Liver (tissue), 9 donors: ENCODE data around the gene TBX5. TPM values are rescaled to one million over a fixed set of nuclear protein-coding genes. Genes with fewer than 3 reads are reported as not detected.

Experiments used
- DNase-seq: peaks from one replicate; pipeline ENCODE4 v3.0.0-alpha.2; 2017; ENCODE audit warnings: low spot score
- H3K27ac ChIP-seq, 2 donors: one replicate each; pipeline ENCODE4 v1.7.0; 2013; ENCODE audit warnings: inconsistent platforms in 2 of 2, low read length in 2 of 2, control low read depth in 1 of 2, low read depth in 1 of 2, mild to moderate bottlenecking in 1 of 2
- H3K27me3 ChIP-seq, 4 donors: one replicate each; pipeline versions ENCODE4 v1.6.1 to v1.7.0; 2013; ENCODE audit warnings: low read length in 3 of 4, inconsistent platforms in 1 of 4, mild to moderate bottlenecking in 1 of 4, moderate library complexity in 1 of 4; ENCODE audit not compliant: control insufficient read depth in 4 of 4, insufficient read depth in 4 of 4
- H3K36me3 ChIP-seq, 4 donors: one replicate each; pipeline versions ENCODE4 v1.6.1 to v1.7.0; 2013; ENCODE audit warnings: low read length in 3 of 4, mild to moderate bottlenecking in 3 of 4, low read depth in 1 of 4, moderate library complexity in 1 of 4; ENCODE audit not compliant: control insufficient read depth in 4 of 4, insufficient read depth in 3 of 4
- H3K4me1 ChIP-seq, 4 donors: one replicate each; pipeline versions ENCODE4 v1.6.1 to v1.7.0; 2013; ENCODE audit warnings: low read length in 3 of 4, mild to moderate bottlenecking in 3 of 4, moderate library complexity in 1 of 4; ENCODE audit not compliant: control insufficient read depth in 4 of 4, insufficient read depth in 4 of 4
- H3K4me3 ChIP-seq, 3 donors: one replicate each; pipeline versions ENCODE4 v1.6.1 to v1.7.0; 2013; ENCODE audit warnings: low read length in 3 of 3, control low read depth in 1 of 3, low read depth in 1 of 3, mild to moderate bottlenecking in 1 of 3
- H3K9ac ChIP-seq, 2 donors: one replicate each; pipeline ENCODE4 v1.7.0; 2013; ENCODE audit warnings: low read length in 2 of 2, mild to moderate bottlenecking in 2 of 2, moderate library complexity in 2 of 2, control low read depth in 1 of 2, low read depth in 1 of 2
- H3K9me3 ChIP-seq, 4 donors: one replicate each; pipeline versions ENCODE4 v1.6.1 to v1.7.0; 2013; ENCODE audit warnings: low read length in 3 of 4; ENCODE audit not compliant: control insufficient read depth in 4 of 4
- CTCF ChIP-seq: fragments of 150-350 bp; IDR thresholded peaks from 2 replicates; pipeline ENCODE4 v1.5.1; 2017; ENCODE audit warnings: improper control_type of control experiment, low read depth, low read length; ENCODE audit not compliant: missing input control
- EGR1 ChIP-seq, 2 donors: IDR thresholded peaks; 2 replicates each; pipeline ENCODE4 v1.6.1; 2016 to 2018; ENCODE audit warnings: antibody characterized with exemption in 2 of 2, low read depth in 2 of 2
- FOXA2 ChIP-seq: IDR thresholded peaks from 2 replicates; pipeline ENCODE4 v1.6.1; 2016; ENCODE audit warnings: antibody characterized with exemption
- GABPA ChIP-seq, 2 donors: IDR thresholded peaks in 1 of 2; conservative IDR thresholded peaks in 1 of 2; 2 replicates each; pipeline ENCODE4 v1.6.1; 2016; ENCODE audit warnings: antibody characterized with exemption in 2 of 2, mild to moderate bottlenecking in 1 of 2, moderate library complexity in 1 of 2
- HNF4A ChIP-seq, 2 donors: conservative IDR thresholded peaks; 2 replicates each; pipeline ENCODE4 v1.6.1; 2016; ENCODE audit warnings: antibody characterized with exemption in 2 of 2, mild to moderate bottlenecking in 2 of 2
- HNF4G ChIP-seq: IDR thresholded peaks from 2 replicates; pipeline ENCODE4 v1.6.1; 2016; ENCODE audit warnings: antibody characterized with exemption
- JUND ChIP-seq, 2 donors: IDR thresholded peaks; 2 replicates each; pipeline ENCODE4 v1.6.1; 2016; ENCODE audit warnings: antibody characterized with exemption in 2 of 2
- MAX ChIP-seq: IDR thresholded peaks from 2 replicates; pipeline ENCODE4 v1.6.1; 2016; ENCODE audit warnings: antibody characterized with exemption
- NR2F2 ChIP-seq: IDR thresholded peaks from 2 replicates; pipeline ENCODE4 v1.6.1; 2016; ENCODE audit warnings: antibody characterized with exemption
- RAD21 ChIP-seq, 2 donors: IDR thresholded peaks; 2 replicates each; pipeline ENCODE4 v1.6.1; 2016; ENCODE audit warnings: antibody characterized with exemption in 2 of 2, mild to moderate bottlenecking in 2 of 2
- REST ChIP-seq: IDR thresholded peaks from 2 replicates; pipeline ENCODE4 v1.6.1; 2016; ENCODE audit warnings: antibody characterized with exemption, mild to moderate bottlenecking
- TAF1 ChIP-seq: conservative IDR thresholded peaks from 2 replicates; pipeline ENCODE4 v1.6.1; 2016; ENCODE audit warnings: antibody characterized with exemption, mild to moderate bottlenecking
- YY1 ChIP-seq: IDR thresholded peaks from 2 replicates; pipeline ENCODE4 v1.6.1; 2016; ENCODE audit warnings: antibody characterized with exemption, mild to moderate bottlenecking
- ZBTB33 ChIP-seq: IDR thresholded peaks from 2 replicates; pipeline ENCODE4 v1.6.1; 2016; ENCODE audit warnings: antibody characterized with exemption
- WGBS: extraction: QIAGEN DNeasy Blood & Tissue Kit; methylation state at CpG from one replicate; pipeline ENCODE4 v1.1.7; 2013; 5-methylcytosine and 5-hydroxymethylcytosine counted together
- polyA plus RNA-seq, 2 donors: library from polyadenylated mRNA; stranded (reverse) in 1 of 2; unstranded in 1 of 2; fragments of 200-250 nt in 1 of 2; fragments of >200 nt in 1 of 2; fragmentation: Nextera tagmentation in 1 of 2; extraction: Ambion mirVana in 1 of 2; gene quantifications; one replicate each; pipeline versions ENCODE4 v1.2.1 to v1.2.3, GENCODE V29; 2013 to 2015
- total RNA-seq, 2 donors: library from RNA; depleted of rRNA; stranded (reverse); fragments of >200 nt; gene quantifications; one replicate each; pipeline ENCODE4 v1.2.3, GENCODE V29; 2014
- donor health status: healthy.
- donor health status: healthy.
- donor health status: healthy.
- donor health status: healthy.
- donor health status: healthy.

Gene TBX5
- total and polyA plus RNA-seq, 4 donors: 0.03 TPM; not detected in 3

- Histone ChIP-seq H3K4me1 (no peaks in the 10 kb centered on the region), H3K27ac (no peak overlapping the region), H3K27me3 (peaks cover 0 to 20% (median 13%) of the 10 kb centered on the region in 4 donors), H3K9ac (no peak overlapping the region), H3K4me3 (no peak overlapping the region), H3K9me3 (no peaks in the 10 kb centered on the region), H3K36me3 (no peaks in the 10 kb centered on the region)
- no peak for DNase-seq
- TF ChIP-seq TAF1 (no peak), HNF4A (conservative IDR thresholded peaks at IDR 0.05) (no peak), GABPA (IDR thresholded peaks at IDR 0.05 in 1 of 2, conservative IDR thresholded peaks at IDR 0.05 in 1 of 2) (no peak), FOXA2 (no peak), JUND (IDR thresholded peaks at IDR 0.05) (no peak)
- 46% methylated on average over 5 of the region's 5 CpGs for WGBS
These were observed 13.0 kb downstream of the TBX5 start for GRCh38 chr12:114392909-114393308.

- Histone ChIP-seq H3K27me3 (peaks cover 0 to 20% (median 6%) of the 10 kb centered on the region in 4 donors), H3K4me3 (no peak overlapping the region), H3K27ac (no peak overlapping the region), H3K9ac (no peak overlapping the region), H3K4me1 (no peaks in the 10 kb centered on the region), H3K36me3 (no peaks in the 10 kb centered on the region), H3K9me3 (no peaks in the 10 kb centered on the region)
- no peak for DNase-seq
- TF ChIP-seq NR2F2 (no peak), MAX (no peak), HNF4G (no peak), GABPA (IDR thresholded peaks at IDR 0.05 in 1 of 2, conservative IDR thresholded peaks at IDR 0.05 in 1 of 2) (no peak), REST (no peak), RAD21 (IDR thresholded peaks at IDR 0.05) (no peak), EGR1 (IDR thresholded peaks at IDR 0.05; ENCODE audit: low read depth in 2 of 2) (no peak), CTCF (no peak), ZBTB33 (no peak), YY1 (no peak)
- 14% methylated on average over 4 of the region's 4 CpGs for WGBS
These were observed 14.9 kb downstream of the TBX5 start for GRCh38 chr12:114391088-114391487.
